ENCODE results near the gene CSTF1.

DNA sequence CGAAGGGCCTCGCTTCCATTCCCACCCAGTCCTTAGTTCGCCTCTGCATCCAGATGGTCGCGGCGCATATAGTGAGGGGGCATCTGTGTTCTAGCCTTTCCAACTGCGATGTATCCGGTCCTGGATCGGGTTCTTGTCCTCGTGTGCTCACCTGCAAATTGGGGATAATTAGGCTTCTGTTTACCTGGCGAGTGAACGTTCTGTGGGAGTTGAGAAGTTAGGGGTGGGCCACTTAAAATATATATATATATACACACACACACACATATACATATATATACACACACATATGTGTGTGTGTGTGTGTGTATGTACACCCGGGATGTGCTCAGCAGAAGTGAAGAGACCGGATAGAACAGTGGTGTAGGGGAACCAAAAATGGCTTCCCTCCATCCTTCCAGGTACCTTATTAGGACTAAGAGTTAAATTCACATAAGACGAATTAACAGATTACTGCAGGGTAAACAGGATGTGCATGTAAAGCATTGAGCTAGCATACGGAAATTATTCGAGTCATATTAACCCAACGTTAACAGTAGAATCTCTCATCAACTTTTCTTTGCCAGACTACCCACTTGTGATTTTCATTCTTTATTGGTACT, 537 bp downstream of the CSTF1 start:
- TF ChIP-seq, protein P1, sequence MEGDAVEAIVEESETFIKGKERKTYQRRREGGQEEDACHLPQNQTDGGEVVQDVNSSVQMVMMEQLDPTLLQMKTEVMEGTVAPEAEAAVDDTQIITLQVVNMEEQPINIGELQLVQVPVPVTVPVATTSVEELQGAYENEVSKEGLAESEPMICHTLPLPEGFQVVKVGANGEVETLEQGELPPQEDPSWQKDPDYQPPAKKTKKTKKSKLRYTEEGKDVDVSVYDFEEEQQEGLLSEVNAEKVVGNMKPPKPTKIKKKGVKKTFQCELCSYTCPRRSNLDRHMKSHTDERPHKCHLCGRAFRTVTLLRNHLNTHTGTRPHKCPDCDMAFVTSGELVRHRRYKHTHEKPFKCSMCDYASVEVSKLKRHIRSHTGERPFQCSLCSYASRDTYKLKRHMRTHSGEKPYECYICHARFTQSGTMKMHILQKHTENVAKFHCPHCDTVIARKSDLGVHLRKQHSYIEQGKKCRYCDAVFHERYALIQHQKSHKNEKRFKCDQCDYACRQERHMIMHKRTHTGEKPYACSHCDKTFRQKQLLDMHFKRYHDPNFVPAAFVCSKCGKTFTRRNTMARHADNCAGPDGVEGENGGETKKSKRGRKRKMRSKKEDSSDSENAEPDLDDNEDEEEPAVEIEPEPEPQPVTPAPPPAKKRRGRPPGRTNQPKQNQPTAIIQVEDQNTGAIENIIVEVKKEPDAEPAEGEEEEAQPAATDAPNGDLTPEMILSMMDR (IDR thresholded peaks at IDR 0.05 in 8 of 11, conservative IDR thresholded peaks at IDR 0.05 in 3 of 11): no peak
- no peak for TF ChIP-seq POLR2A (IDR thresholded peaks at IDR 0.05)
